HAP-1 (cell line): ENCODE measurements around the gene TANC1.

Experiments used
- DNase-seq, 2 experiments: peaks; one replicate each; pipeline ENCODE4 v3.0.0-alpha.2; 2016 to 2020; ENCODE audit warnings: low spot score in 2 of 2
- H3K27me3 ChIP-seq: fragments of 250-450 bp; sonication (Bioruptor Pico); 2 replicates; pipeline ENCODE4 v1.5.1; 2020; ENCODE audit warnings: low read depth, mild to moderate bottlenecking, moderate library complexity
- H3K36me3 ChIP-seq: fragments of 250-450 bp; sonication (Bioruptor Pico); replicated peaks from 2 replicates; pipeline ENCODE4 v1.5.1; 2020; ENCODE audit warnings: mild to moderate bottlenecking
- H3K4me1 ChIP-seq: fragments of 250-450 bp; sonication (Bioruptor Pico); 2 replicates; pipeline ENCODE4 v1.5.1; 2020; ENCODE audit warnings: mild to moderate bottlenecking
- H3K4me3 ChIP-seq: fragments of 250-450 bp; sonication (Bioruptor Pico); 2 replicates; pipeline ENCODE4 v1.5.1; 2020; ENCODE audit warnings: mild to moderate bottlenecking, moderate library complexity
- H3K9me3 ChIP-seq: fragments of 250-450 bp; sonication (Bioruptor Pico); 2 replicates; pipeline ENCODE4 v1.5.1; 2020; ENCODE audit warnings: mild to moderate bottlenecking, moderate library complexity
- in situ Hi-C: fragments of 300-500 bp; cut with MboI; formaldehyde crosslinking; loops from 3 replicates; pipeline ENCODE4 v1.14.3; 2020; ENCODE audit warnings: low sequenced_read_pairs, inconsistent platforms, mixed read lengths

Gene TANC1

DNA sequence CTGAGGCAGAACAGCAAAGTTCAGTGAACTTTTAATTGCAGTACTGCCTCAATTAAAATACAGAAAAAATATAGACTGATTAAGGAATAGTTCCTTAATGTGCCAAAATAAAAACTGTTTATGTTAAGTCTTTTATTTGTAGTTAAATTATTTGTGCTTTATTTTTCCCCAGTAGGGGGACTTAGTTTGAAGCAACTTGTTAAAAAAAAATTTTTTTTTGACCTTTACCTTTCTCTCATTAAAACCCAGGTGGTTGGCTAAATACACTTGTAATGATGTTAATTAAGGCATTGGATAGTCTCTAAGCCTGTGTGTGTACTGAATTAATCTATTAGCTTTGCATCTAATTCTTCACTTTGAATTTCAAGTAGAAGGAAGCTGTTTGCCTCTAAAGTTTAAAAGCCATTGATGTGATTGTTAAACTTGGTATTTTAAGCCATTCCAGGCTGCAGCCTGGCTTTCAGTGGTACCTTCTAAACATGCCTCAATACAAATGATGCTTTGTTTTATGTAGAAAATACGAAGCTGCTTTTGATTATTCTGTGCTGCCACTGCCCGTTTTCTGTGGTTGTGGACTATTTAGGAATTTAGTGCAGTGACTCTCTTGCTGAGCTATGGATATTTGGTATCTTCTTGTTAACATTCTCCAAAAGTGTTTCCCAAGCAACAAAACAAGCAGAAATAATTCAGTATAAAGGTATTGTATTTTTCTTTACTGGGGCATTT, 102.9 kb downstream of the TANC1 start:
- H3K4me1 ChIP-seq = peaks cover 11% of the 10 kb centered on the region
- H3K27me3 ChIP-seq = no peaks in the 10 kb centered on the region
- in situ Hi-C loops = no loop called here
- no peaks in the 10 kb centered on the region for H3K36me3 ChIP-seq
- no peak overlapping the region for H3K4me3 ChIP-seq
- H3K9me3 ChIP-seq = no peaks in the 10 kb centered on the region
- DNase-seq = no peak

- Histone ChIP-seq H3K4me3 (no peak overlapping the region), H3K27me3 (no peaks in the 10 kb centered on the region), H3K36me3 (no peaks in the 10 kb centered on the region), H3K9me3 (no peaks in the 10 kb centered on the region), H3K4me1 (peaks cover 15% of the 10 kb centered on the region)
- in situ Hi-C loops = no loop called here
- DNase-seq = no peak
These were observed 104.4 kb downstream of the TANC1 start for GRCh38 chr2:159072795-159073194.

DNA sequence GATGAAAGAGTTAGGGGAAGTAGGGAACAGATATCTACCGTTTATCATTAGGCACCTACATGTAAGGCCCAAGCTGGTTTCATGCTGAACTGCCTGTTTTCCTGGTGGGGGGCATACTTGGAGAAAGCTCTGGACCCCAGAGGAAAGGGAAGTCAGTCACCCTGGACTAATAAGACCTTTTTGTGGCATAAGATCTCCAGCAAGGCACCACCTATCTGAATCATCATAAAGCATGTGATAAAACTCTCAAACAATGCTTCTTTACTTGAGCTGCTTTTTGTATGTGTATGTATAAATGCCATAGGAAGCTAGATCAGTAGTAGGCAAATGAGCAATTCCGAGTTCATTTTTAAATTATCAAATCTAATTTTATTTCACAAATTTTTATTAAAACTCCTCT, 104.8 kb downstream of the TANC1 start:
- Histone ChIP-seq H3K27me3 (no peaks in the 10 kb centered on the region), H3K4me3 (no peak overlapping the region), H3K36me3 (no peaks in the 10 kb centered on the region), H3K9me3 (no peaks in the 10 kb centered on the region), H3K4me1 (peaks cover 16% of the 10 kb centered on the region)
- DNase-seq = no peak
- in situ Hi-C loops = no loop called here

GRCh38 chr2:159074605-159075004, 106.2 kb downstream of the TANC1 start:
- Histone ChIP-seq H3K9me3 (no peaks in the 10 kb centered on the region), H3K4me1 (peaks cover 22% of the 10 kb centered on the region), H3K36me3 (no peaks in the 10 kb centered on the region), H3K4me3 (no peak overlapping the region), H3K27me3 (no peaks in the 10 kb centered on the region)
- in situ Hi-C loops = no loop called here
- DNase-seq = no peak

DNA sequence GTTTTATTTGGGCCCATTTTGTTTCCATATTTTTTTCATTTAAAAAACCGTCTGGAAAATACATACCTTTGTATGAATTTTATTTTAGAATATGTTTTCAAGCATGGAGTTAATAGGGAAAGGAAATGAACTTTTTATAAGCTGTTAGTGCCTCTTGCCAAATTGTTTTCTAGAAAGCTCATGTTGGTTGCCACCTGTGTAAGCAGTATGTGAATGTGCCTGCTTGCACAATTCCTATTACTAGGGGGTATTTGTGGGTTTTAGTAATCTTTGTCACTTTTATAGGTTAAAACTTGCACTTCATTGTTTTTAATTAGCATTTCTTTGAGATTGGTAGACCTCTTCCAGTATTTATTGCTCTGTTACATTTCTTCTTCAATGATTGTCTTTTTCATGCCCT, 107.3 kb downstream of the TANC1 start:
- in situ Hi-C loops = no loop called here
- DNase-seq = peak in 1 of 2 experiments; percentile 76
- H3K9me3 ChIP-seq = no peaks in the 10 kb centered on the region
- no peaks in the 10 kb centered on the region for H3K27me3 ChIP-seq
- no peaks in the 10 kb centered on the region for H3K36me3 ChIP-seq
- H3K4me1 ChIP-seq = peaks cover 22% of the 10 kb centered on the region
- no peak overlapping the region for H3K4me3 ChIP-seq

DNA sequence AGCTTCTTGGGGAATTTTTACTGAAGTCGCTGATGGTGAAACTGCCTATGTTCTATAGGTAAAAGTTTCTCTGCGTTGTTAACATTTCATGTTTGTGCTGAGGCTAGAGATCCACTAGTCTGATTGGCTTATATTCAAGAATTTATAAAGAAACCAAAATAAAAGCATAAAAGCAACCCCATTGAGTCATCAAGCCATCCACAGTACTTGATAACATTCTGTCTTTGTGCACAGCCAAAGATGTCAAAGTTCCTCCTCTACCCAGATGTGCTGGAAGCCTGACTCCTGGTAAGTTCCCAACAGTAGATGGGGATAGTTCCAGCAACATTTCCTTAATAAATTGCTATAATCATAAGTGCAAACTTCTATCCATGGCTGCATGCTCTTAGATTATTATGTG, 107.8 kb downstream of the TANC1 start:
- DNase-seq = no peak
- H3K4me1 ChIP-seq = peaks cover 22% of the 10 kb centered on the region
- in situ Hi-C loops = no loop called here
- no peaks in the 10 kb centered on the region for H3K27me3 ChIP-seq
- no peaks in the 10 kb centered on the region for H3K9me3 ChIP-seq
- no peak overlapping the region for H3K4me3 ChIP-seq
- no peaks in the 10 kb centered on the region for H3K36me3 ChIP-seq

DNA sequence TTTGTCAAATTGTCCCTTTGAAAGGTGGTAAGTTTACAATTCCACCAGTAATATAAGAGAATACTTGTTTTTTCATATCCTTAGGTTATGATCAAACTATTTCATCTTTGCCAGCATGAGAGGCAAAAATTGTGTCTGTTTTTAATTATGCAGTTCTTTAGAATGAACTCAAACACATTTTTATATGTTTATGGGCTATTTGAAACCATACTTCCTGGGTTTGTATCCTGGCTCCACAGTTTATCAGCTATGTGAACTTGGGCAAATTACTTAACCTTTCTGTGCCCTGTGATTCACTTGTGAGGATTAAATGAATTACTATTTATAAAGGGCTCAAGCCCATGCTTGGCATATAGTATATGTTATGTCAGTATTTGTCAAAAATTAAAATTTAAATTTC, 109.4 kb downstream of the TANC1 start:
- H3K36me3 ChIP-seq = no peaks in the 10 kb centered on the region
- no peak for DNase-seq
- peaks cover 22% of the 10 kb centered on the region for H3K4me1 ChIP-seq
- H3K27me3 ChIP-seq = no peaks in the 10 kb centered on the region
- H3K4me3 ChIP-seq = no peak overlapping the region
- no peaks in the 10 kb centered on the region for H3K9me3 ChIP-seq
- in situ Hi-C loops = no loop called here

- in situ Hi-C loops = no loop called here
- H3K9me3 ChIP-seq = no peaks in the 10 kb centered on the region
- H3K36me3 ChIP-seq = no peaks in the 10 kb centered on the region
- peak in 1 of 2 experiments; percentile 73 for DNase-seq
- H3K27me3 ChIP-seq = no peaks in the 10 kb centered on the region
- H3K4me1 ChIP-seq = peaks cover 27% of the 10 kb centered on the region
- no peak overlapping the region for H3K4me3 ChIP-seq
These were observed 110.0 kb downstream of the TANC1 start for GRCh38 chr2:159078443-159078842.

- Histone ChIP-seq H3K36me3 (no peaks in the 10 kb centered on the region), H3K4me1 (peaks cover 43% of the 10 kb centered on the region), H3K4me3 (no peak overlapping the region), H3K9me3 (no peaks in the 10 kb centered on the region), H3K27me3 (no peaks in the 10 kb centered on the region)
- DNase-seq = no peak
- in situ Hi-C loops = no loop called here
These were observed 112.2 kb downstream of the TANC1 start for GRCh38 chr2:159080641-159081040.

GRCh38 chr2:159082119-159082518, 113.7 kb downstream of the TANC1 start:
- H3K36me3 ChIP-seq = no peaks in the 10 kb centered on the region
- H3K4me1 ChIP-seq = peaks cover 33% of the 10 kb centered on the region
- DNase-seq = no peak
- H3K27me3 ChIP-seq = no peaks in the 10 kb centered on the region
- in situ Hi-C loops = no loop called here
- H3K9me3 ChIP-seq = no peaks in the 10 kb centered on the region
- H3K4me3 ChIP-seq = no peak overlapping the region

GRCh38 chr2:159084384-159085370, 116.2 kb downstream of the TANC1 start:
- in situ Hi-C loops = no loop called here
- Histone ChIP-seq H3K36me3 (no peaks in the 10 kb centered on the region), H3K4me1 (peaks cover 36% of the 10 kb centered on the region), H3K27me3 (no peaks in the 10 kb centered on the region), H3K9me3 (no peaks in the 10 kb centered on the region), H3K4me3 (no peak overlapping the region)
- peak in 1 of 2 experiments; percentile 32 for DNase-seq

DNA sequence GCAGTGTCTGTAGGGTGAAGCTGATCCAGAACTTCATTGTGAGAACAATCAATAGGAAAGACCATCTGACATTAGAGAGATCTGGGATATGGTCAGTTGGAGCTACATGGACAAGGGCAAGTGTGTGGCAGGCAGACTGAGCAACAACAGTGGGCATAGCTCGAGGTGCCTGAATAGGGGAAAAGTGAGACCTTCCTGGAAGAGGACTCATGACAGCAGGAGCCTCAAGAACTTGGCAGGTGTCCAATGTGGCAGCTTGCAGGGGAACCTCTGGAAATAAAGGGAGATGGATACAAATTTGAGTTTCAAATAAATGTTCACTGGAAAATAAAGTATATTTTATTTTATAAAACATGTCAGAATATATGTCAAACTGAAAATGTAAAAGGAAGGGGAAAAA, 117.9 kb downstream of the TANC1 start:
- no peaks in the 10 kb centered on the region for H3K27me3 ChIP-seq
- in situ Hi-C loops = no loop called here

GRCh38 chr2:159086826-159087225, 118.4 kb downstream of the TANC1 start:
- no peaks in the 10 kb centered on the region for H3K36me3 ChIP-seq
- no peak overlapping the region for H3K4me3 ChIP-seq
- H3K27me3 ChIP-seq = no peaks in the 10 kb centered on the region
- no peaks in the 10 kb centered on the region for H3K9me3 ChIP-seq
- in situ Hi-C loops = no loop called here
- no peak for DNase-seq
- peaks cover 36% of the 10 kb centered on the region for H3K4me1 ChIP-seq

More for the DNA sequence above, 117.9 kb downstream of the TANC1 start:
- no peak for DNase-seq
- Histone ChIP-seq H3K36me3 (no peaks in the 10 kb centered on the region), H3K4me3 (no peak overlapping the region), H3K9me3 (no peaks in the 10 kb centered on the region), H3K4me1 (peaks cover 36% of the 10 kb centered on the region)

DNA sequence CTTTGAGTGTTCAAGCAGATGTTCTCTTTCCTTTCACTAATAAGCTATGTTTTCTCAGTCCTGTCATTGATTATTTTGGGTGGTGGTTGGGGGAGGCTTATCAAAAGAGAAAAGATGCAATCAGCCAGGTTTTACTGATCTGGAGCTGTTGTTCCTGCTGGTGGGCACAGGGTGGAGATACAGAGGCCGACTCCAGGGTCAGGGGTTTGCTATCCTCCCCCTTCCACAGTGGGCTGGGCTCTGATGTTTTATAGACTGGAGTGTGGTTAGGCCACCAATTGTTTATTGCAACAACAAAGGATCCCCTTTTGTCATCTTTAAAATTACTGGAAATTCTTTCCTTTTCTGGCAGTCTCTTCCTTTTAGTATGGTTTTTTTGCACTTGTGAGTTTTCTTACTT, 120.5 kb downstream of the TANC1 start:
- H3K27me3 ChIP-seq = no peaks in the 10 kb centered on the region
- H3K36me3 ChIP-seq = no peaks in the 10 kb centered on the region
- DNase-seq = peak; percentile 66 to 70
- H3K4me1 ChIP-seq = peaks cover 35% of the 10 kb centered on the region
- no peaks in the 10 kb centered on the region for H3K9me3 ChIP-seq
- in situ Hi-C loops = no loop called here
- H3K4me3 ChIP-seq = no peak overlapping the region
